Stimulated activated CD8-positive, alpha-beta memory T cell treated with anti-CD3 and anti-CD28 coated beads, Interleukin-4, amount 100 ng/mL, for 4 hours (primary cell): ENCODE measurements around the gene C12orf75.
"Not testable (repeated sequence)": the region's sequence is repeated elsewhere in the genome, so short reads cannot be mapped to it uniquely, and the experiment has no call there.

Source experiments
- DNase-seq, 2 donors: peaks; one replicate each; pipeline ENCODE4 v3.0.0-alpha.2; 2020; ENCODE audit warnings: low read depth in 2 of 2, low spot score in 1 of 2

Gene C12orf75

DNA sequence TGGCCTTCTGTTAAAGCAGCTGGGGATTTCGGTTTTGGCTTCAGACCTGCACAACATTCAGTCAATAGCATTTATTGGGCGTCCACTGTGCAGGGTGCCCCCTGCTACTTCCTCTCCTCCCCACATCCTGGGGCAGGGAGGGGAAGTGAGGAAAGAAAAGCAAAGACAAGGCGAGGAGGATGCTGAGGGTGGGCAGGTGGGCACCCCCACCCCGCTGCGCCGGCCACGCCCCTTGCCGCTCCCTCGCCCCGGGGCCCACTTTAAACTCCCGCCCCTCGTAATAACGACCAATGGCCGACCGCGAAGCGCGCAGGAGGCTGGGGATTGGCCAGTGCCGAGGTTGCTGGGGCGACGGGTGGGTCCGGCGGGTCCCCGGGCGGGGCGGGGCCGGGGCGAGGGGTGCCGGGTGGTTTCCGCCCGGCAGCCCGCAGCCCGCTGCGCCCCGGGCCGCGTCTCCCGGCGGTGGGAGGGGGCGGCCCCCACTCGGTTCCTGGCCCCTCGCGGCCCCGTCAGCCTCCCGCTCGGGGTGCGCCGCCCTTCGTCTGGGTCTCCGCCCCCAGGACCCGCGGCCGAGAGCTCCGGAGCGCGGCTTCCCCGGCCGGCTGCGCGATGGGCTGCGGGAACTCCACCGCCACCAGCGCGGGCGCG is at the start of gene C12orf75:
Gene C12orf75 (plus strand): TSS at position 409 of the 648 bp plus-strand sequence. CDS start 201 bp downstream, at position 610.
- peak; percentile 65 to 74 for DNase-seq

DNA sequence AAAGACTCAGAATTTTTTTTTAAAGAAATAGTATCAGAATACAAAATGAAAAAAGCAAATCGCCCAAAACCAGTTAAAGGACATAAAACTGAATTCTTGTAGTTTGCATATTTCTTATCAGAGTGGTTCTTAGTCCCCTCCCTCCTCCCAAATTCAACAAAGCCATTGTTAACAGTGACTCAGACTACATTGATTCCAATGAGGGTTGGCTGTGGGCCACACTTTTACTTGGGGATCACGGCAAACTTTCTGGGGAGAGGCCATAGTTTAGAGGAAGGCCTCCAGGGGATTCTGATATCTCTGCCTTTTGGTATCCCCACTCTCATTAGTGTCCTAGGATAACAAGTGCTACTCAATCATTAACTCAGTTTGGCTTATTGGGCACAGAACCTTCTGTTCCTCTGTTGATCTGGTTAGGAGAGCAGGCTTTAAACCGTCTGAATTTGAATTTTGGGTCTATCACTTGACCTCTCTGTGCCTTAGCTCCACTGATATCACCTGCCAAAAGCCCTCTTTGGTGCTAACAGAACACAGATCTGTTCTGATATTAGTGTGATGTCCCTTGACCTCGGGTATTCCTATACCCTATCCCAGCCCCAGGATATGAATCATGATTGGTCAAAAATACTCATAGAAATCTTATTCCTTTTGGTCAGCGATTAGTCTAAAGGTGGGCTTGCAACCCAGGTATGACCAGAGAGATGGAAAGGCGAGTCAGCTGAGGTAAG is 49.4 kb upstream of the C12orf75 start:
- DNase-seq = no peak

DNA sequence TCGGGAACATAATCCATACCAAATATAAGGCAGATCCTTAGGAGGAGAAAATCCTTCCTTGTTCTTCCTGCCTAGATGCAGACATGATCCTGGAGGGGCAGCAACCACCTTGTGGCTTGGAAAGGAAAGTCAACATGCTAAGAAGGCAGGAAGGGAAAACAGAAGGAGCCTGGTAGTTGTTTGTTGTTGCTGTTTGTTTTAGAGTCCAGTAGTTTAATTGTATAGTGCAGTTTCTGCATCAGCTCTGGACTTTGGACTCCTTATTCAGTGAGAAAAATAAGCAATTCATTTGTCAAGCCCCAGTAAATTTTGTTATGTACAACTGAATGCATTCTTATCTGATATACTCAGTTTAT is 48.8 kb upstream of the C12orf75 start:
- no peak for DNase-seq

DNA sequence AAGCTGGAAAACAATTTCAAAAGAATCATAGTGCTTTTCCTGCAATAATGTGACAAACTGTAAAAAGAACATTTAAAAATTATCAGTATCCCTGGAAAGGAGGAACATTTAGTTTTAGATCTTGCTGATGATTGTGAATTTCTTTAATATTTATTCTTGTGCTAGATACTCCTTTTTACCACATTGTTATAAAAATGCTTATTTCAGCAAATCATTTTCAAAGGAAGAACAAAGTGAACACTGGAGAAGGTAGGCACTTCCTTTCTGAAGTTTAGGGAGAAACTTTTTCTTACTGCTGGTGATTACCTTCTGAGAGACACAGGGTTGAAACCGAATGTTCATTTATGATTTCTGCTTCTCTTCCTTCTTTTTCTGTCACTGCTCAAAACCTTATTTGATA is 45.1 kb upstream of the C12orf75 start:
- no peak for DNase-seq

DNA sequence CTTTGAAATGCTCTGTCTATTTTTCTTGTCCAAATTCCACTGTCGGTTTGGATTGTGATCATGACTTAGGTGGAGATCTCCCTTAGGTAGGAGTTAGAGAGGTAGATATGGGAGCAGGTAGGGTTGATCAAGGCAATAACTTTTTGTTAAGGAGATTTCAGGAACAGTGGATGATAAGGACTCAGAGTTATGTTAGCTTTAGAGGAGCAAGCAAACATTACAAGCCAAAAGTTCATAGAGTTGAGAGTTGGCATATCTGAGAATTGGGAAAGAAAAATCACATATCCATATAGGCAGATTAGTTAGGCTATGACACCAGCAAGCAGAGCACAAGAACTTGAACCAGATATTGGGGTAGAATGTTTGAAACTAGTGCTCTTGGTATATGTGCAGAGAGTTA is 43.1 kb upstream of the C12orf75 start:
- no peak for DNase-seq

DNA sequence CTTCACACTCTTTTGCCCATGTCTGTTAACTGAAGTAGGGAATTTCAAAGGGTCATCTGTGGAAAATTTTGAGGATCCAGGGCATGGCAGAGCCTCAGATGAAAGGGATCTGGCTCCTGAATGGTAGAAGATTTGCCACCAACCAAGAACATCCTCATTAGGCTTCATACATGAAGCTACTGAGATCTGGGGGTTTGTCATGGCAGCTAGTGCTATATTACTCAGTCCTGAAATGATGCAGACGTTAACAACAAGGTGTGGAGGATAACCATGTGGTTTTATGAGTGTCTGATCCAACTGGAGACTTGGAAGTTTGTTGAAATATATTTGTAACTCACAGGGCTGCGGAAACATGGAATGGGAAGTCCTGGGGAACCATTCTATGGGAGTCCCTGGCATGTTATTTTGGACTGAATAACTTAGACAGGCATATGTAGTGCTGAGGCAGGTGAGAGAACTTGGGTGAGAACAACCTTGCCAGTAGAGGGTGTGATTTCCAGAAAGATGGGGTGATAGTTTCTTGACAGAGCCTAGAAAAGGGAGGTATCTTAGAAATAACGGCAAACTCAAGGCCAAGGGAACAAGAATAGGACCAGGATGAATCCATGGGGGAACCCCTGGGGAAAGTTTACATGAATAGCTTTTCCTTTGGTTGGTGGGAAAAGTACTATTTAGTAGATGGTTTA is 42.0 kb upstream of the C12orf75 start:
- no peak for DNase-seq

GRCh38 chr12:105289114-105289904 is 41.2 kb upstream of the C12orf75 start:
- no peak for DNase-seq

GRCh38 chr12:105291531-105291930 is 39.0 kb upstream of the C12orf75 start:
- DNase-seq = no peak

DNA sequence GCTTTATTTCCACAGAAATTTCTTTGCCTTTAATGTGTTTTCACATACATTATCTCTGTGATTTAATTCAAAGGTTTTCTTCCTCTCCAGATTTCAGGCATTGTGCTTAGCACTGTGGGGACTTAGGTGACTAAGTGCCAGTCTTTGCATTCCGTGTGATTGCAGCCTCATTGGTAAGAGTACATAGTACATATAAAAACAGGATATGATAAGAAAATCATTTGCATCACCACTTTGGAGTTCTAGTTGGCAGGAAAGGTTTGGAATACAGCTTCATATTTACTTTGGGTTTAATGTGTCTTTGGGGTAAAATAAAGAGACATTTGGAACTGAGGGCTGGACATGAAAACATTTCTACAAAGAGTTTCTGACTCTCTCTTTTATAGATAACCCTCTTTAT is 37.8 kb upstream of the C12orf75 start:
- DNase-seq = no peak

DNA sequence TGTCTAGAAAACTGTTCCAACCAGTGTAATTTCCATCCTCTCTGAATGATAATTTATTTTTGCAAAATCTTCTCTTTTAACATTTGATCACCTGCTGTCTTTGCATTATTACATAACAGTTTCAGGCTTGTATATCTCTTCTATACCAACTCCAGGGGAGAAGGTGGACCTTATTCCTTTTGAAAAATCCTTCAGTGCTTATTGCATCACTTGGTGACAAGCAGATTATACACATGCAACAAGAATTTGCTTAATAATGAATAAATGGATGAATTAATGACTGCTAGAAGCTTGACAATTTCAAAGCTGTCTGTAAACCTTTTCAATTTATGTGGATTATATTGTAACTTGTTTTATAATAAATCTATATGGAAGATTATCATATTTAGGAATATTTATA is 37.3 kb upstream of the C12orf75 start:
- DNase-seq = no peak

DNA sequence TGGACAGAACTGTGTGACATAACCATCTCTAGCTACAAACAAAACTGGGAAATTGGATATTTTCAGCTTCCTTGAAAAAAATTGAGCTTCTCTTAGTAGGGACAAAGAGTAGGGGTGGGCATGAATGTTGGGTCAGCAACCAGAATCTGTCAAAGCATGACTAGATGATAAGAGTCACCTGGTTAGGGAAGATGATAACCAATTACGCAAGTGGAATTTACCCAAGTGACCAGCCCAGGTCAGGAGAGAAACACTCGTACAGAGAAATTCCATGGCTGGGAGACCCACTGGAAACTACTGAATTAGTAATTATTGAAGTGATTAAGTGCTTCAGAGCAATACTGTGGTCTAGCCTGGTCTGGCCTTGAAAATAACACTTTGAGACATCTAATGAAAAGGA is 36.3 kb upstream of the C12orf75 start:
- no peak for DNase-seq

GRCh38 chr12:105294886-105295479 is 35.5 kb upstream of the C12orf75 start:
- no peak for DNase-seq

GRCh38 chr12:105296116-105297089 is 34.1 kb upstream of the C12orf75 start:
- DNase-seq = no peak

DNA sequence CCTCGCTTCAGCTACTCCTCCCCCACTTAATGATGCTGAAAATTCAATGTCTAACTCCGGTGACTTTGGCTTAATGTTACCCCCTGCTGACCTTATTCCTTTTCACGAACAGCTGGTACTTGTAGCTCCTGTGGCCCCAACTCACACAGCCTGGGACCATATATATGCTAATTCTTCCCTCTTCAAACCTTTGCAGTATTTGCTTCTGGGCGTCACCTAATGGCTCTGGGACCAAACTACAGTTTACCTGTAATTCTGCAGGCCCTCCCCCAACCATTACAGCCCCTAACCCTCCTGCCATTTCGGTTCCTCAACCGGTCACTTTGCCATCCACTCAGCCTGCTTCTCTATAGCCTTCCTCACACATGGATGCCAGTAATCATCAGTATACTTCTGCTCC is 29.6 kb upstream of the C12orf75 start:
- DNase-seq = no peak

DNA sequence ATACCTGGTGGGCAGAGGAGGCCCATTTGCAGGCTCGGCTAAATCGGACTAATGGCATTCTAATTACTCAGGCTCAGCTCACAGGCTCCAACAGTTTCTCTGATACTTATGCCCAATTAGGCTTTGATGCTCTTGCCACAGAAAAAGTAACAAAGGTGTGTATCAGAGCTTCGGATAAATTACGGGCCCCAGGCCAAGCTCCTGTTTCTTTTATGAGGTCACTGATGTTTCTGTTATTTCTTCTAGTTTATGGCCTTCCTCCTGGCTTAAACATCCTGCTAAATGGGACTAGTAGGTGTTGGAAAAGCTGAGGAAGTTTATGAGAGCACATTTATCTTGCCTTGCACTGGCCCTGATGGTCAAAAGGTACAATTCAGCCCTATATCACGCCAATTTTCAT is 28.8 kb upstream of the C12orf75 start:
- DNase-seq = no peak

GRCh38 chr12:105302986-105303385 is 27.5 kb upstream of the C12orf75 start:
- not testable (repeated sequence) for DNase-seq

GRCh38 chr12:105304626-105305025 is 25.9 kb upstream of the C12orf75 start:
- not testable (repeated sequence) for DNase-seq

- not testable (repeated sequence) for DNase-seq
Observed at GRCh38 chr12:105307601-105308314, 22.7 kb upstream of the C12orf75 start.

DNA sequence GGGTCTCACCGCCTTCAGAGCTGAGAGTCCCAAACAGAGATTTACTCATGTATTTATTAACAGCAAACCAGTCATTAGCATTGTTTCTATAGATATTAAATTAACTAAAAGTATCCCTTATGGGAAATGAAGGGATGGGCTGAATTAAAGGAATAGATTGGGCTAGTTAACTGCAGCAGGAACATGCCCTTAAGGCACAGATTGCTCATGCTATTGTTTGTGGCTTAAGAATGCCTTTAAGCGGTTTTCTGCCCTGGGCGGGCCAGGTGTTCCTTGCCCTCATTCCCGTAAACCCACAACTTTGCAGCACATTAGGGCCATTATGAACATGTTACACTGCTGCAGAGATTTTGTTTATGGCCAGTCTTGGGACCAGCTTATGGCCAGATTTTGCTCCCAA is 21.7 kb upstream of the C12orf75 start:
- not testable (repeated sequence) for DNase-seq
